ENCODE data around the gene PTPRU. TPM values are rescaled to one million over a fixed set of nuclear protein-coding genes. Genes with fewer than 3 reads are reported as not detected.

PTPRU gene
- total RNA-seq, 6 donors from 2014 or later, result 44.5 to 87.2 (median 70.1) TPM

DNA sequence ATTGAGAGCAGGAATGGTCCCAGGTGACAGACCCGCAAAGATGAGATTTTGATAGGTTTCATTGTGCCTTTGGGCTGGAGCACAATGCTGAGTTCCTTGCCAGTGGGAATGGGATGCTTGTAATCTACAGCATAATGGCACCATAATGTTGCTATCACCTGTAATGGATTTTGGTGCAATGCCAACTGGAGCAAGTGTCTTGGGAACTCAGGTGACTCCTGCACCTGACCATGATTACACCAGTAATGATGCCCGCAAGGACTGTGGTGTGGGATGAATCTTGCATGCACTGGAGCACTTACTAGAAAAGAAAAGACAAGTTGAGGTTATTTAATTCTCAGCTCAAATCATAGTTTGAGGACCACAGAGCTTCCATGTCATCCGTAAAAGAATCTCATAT lies 96.7 kb downstream of the PTPRU start:
- Histone ChIP-seq H3K4me1 (no peaks in the 10 kb centered on the region), H3K9me3 (no peaks in the 10 kb centered on the region), H3K4me3 (no peak overlapping the region), H3K36me3 (no peaks in the 10 kb centered on the region), H3K27me3 (no peaks in the 10 kb centered on the region), H3K27ac (no peak overlapping the region)
- whole genome bisulfite sequencing, 2 donors, result 60 to 82% methylated on average over 3 of the region's 3 CpGs
- DNase-seq (no peak), ATAC-seq (ENCODE audit: low FRiP score in 2 of 2) (no peak)
- TF ChIP-seq POLR2A (IDR thresholded peaks at IDR 0.05) (no peak), EP300 (IDR thresholded peaks at IDR 0.05) (no peak), POLR2AphosphoS5 (IDR thresholded peaks at IDR 0.05) (no peak), CTCF (IDR thresholded peaks at IDR 0.05) (no peak)

GRCh38 chr1:29335573-29335972 lies 99.3 kb downstream of the PTPRU start:
- ATAC-seq (ENCODE audit: low FRiP score in 2 of 2), result no peak
- Histone ChIP-seq H3K4me3 (no peak overlapping the region), H3K36me3 (no peaks in the 10 kb centered on the region), H3K9me3 (no peaks in the 10 kb centered on the region), H3K27ac (no peak overlapping the region), H3K4me1 (no peaks in the 10 kb centered on the region), H3K27me3 (no peaks in the 10 kb centered on the region)
- no peak for TF ChIP-seq EP300 (IDR thresholded peaks at IDR 0.05)
- TF ChIP-seq POLR2AphosphoS5 (IDR thresholded peaks at IDR 0.05), result no peak
- TF ChIP-seq POLR2A (IDR thresholded peaks at IDR 0.05), result no peak
- no peak for TF ChIP-seq CTCF (IDR thresholded peaks at IDR 0.05)
- DNase-seq, result no peak

GRCh38 chr1:29338908-29339575 lies 102.7 kb downstream of the PTPRU start:
- no peak for TF ChIP-seq POLR2AphosphoS5 (IDR thresholded peaks at IDR 0.05)
- no peak for TF ChIP-seq POLR2A (IDR thresholded peaks at IDR 0.05)
- TF ChIP-seq EP300 (IDR thresholded peaks at IDR 0.05), result no peak
- TF ChIP-seq CTCF (IDR thresholded peaks at IDR 0.05), result no peak
- 58 to 62% methylated on average over 3 of the region's 3 CpGs for WGBS, 2 donors
- Histone ChIP-seq H3K36me3 (no peaks in the 10 kb centered on the region), H3K27ac (no peak overlapping the region), H3K27me3 (no peaks in the 10 kb centered on the region), H3K9me3 (no peaks in the 10 kb centered on the region), H3K4me3 (no peak overlapping the region), H3K4me1 (no peaks in the 10 kb centered on the region)
- DNase-seq (no peak), ATAC-seq (ENCODE audit: low FRiP score in 2 of 2) (no peak)

DNA sequence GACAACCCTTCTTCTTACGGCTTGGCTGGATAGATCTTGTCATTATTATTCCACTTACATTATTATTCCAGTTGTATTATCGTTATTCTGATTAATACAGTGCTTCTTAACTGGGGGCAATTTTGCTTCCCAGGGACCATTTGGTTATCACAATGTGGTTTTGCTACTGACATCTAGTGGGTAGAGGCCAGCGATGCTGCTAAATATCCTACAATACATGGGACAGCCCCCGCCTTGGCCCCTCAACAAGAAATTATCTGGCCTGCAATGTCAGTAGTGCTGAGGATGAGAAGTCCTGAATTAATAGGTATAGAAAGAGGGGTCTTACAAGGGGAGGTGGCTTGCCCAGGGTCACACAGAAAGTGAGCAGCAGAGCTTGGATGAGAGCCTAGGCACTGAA lies 105.6 kb downstream of the PTPRU start:
- H3K27me3 ChIP-seq, result no peaks in the 10 kb centered on the region
- no peaks in the 10 kb centered on the region for H3K36me3 ChIP-seq
- no peak for TF ChIP-seq CTCF (IDR thresholded peaks at IDR 0.05)
- TF ChIP-seq POLR2AphosphoS5 (IDR thresholded peaks at IDR 0.05), result no peak
- TF ChIP-seq EP300 (IDR thresholded peaks at IDR 0.05), result no peak
- TF ChIP-seq POLR2A (IDR thresholded peaks at IDR 0.05), result no peak
- no peak overlapping the region for H3K27ac ChIP-seq
- 61 to 80% methylated on average over 4 of the region's 4 CpGs for WGBS, 2 donors
- H3K4me1 ChIP-seq, result no peaks in the 10 kb centered on the region
- ATAC-seq (ENCODE audit: low FRiP score in 2 of 2) (no peak), DNase-seq (no peak)
- no peaks in the 10 kb centered on the region for H3K9me3 ChIP-seq
- H3K4me3 ChIP-seq, result no peak overlapping the region

DNA sequence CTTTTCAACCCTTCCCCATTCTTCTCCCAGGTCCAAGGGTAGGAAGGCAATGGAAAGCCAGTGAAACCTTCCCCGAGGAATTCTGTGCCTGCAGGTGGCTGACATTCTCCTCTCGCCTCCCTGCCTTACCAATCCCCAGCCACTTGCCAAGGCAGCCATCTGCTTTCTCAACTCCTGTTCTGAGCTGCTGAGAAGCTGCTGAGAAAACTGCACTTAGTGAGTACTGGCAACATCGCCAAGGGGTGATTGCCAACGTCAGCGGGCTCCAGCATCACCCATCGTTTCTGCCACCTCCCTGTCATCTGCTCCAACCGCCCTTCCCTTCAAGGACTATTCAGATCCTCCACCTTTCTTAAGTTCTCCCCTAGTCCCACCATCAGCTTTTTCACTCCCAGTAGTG lies 106.0 kb downstream of the PTPRU start:
- Histone ChIP-seq H3K27me3 (no peaks in the 10 kb centered on the region), H3K36me3 (no peaks in the 10 kb centered on the region), H3K27ac (no peak overlapping the region), H3K9me3 (no peaks in the 10 kb centered on the region), H3K4me1 (no peaks in the 10 kb centered on the region), H3K4me3 (no peak overlapping the region)
- TF ChIP-seq POLR2AphosphoS5 (IDR thresholded peaks at IDR 0.05) (no peak), EP300 (IDR thresholded peaks at IDR 0.05) (no peak)
- DNase-seq, result no peak
- ATAC-seq (ENCODE audit: low FRiP score in 2 of 2), result no peak
- 78 to 81% methylated on average over 7 of the region's 7 CpGs for WGBS, 2 donors

All from upper lobe of left lung (tissue), 6 donors.